IMR-90 (cell line): ENCODE measurements around the gene CLRN3. TPM values are rescaled to one million over a fixed set of nuclear protein-coding genes. Genes with fewer than 3 reads are reported as not detected.

Experiments
- ATAC-seq: fragments of 200-7000 bp; cut with Tn5 transposase; 2 replicates; pipeline ENCODE4 v1.9.1; 2020; ENCODE audit warnings: low read depth, mild to moderate bottlenecking, moderate library complexity
- BruUV-seq: library from RNA; stranded (reverse); fragments of 400-500 nt; replicated peaks from 2 replicates; lab custom pipeline; 2021; lab: Mats Ljungman, UMichigan
- CTCF ChIA-PET: fragments of 300-600 bp; formaldehyde crosslinking; extraction: SDS; loops from one replicate; lab custom pipeline; 2021; ENCODE audit warnings: antibody characterized with exemption; lab: Yijun Ruan, JAX
- POLR2A ChIA-PET: fragments of 300-600 bp; sonication (Branson Sonifier 250); formaldehyde crosslinking; loops from one replicate; lab custom pipeline; 2022; ENCODE audit warnings: antibody characterized with exemption; ENCODE audit not compliant: unreplicated experiment; lab: Charles Lee
- DNase-seq: peaks from one replicate; pipeline ENCODE4 v3.0.0; 2013
- H2AFZ ChIP-seq: replicated peaks from 2 replicates; pipeline ENCODE3; 2013; ENCODE audit warnings: low read length, mild to moderate bottlenecking; ENCODE audit not compliant: poor library complexity
- H2AK5ac ChIP-seq: 2 replicates; pipeline ENCODE4 v1.6.1; 2013; ENCODE audit warnings: low read depth, low read length, inconsistent platforms
- H2AK9ac ChIP-seq: replicated peaks from 2 replicates; pipeline ENCODE3; 2013; ENCODE audit warnings: mild to moderate bottlenecking, low read depth, low read length, moderate library complexity; ENCODE audit not compliant: poor library complexity
- H2BK120ac ChIP-seq: 2 replicates; pipeline ENCODE4 v1.6.1; 2013; ENCODE audit warnings: low read depth, low read length, inconsistent platforms
- H2BK15ac ChIP-seq: 3 replicates; pipeline ENCODE4 v1.6.1; 2013; ENCODE audit warnings: low read depth, low read length, inconsistent platforms
- H2BK20ac ChIP-seq: 2 replicates; pipeline ENCODE4 v1.6.1; 2013; ENCODE audit warnings: low read depth, mild to moderate bottlenecking, inconsistent platforms, low read length, moderate library complexity
- H2BK5ac ChIP-seq: 2 replicates; pipeline ENCODE4 v1.6.1; 2013; ENCODE audit warnings: mild to moderate bottlenecking, low read depth, low read length, inconsistent platforms; ENCODE audit not compliant: poor library complexity, severe bottlenecking
- H3K14ac ChIP-seq: replicated peaks from 2 replicates; pipeline ENCODE4 v1.6.1; 2013; ENCODE audit warnings: low read depth, low read length, inconsistent platforms
- H3K18ac ChIP-seq: 2 replicates; pipeline ENCODE4 v1.6.1; 2013; ENCODE audit warnings: low read depth, low read length, control low read depth
- H3K23ac ChIP-seq: 2 replicates; pipeline ENCODE4 v1.6.1; 2013; ENCODE audit warnings: low read depth, low read length, inconsistent platforms
- H3K27ac ChIP-seq: 2 replicates; pipeline ENCODE4 v1.5.1; 2013; ENCODE audit warnings: mild to moderate bottlenecking, control low read depth, low read length; ENCODE audit not compliant: insufficient read depth
- H3K27me3 ChIP-seq: 2 replicates; pipeline ENCODE4 v1.6.1; 2013; ENCODE audit warnings: low read length; ENCODE audit not compliant: control insufficient read depth, insufficient read depth
- H3K36me3 ChIP-seq: 2 replicates; pipeline ENCODE4 v1.6.1; 2013; ENCODE audit warnings: low read length, mixed read lengths; ENCODE audit not compliant: control insufficient read depth, insufficient read depth
- H3K4ac ChIP-seq: 2 replicates; pipeline ENCODE4 v1.6.1; 2013; ENCODE audit warnings: low read depth, low read length, inconsistent platforms
- H3K4me1 ChIP-seq: 2 replicates; pipeline ENCODE4 v1.6.1; 2013; ENCODE audit warnings: low read length, mixed read lengths; ENCODE audit not compliant: control insufficient read depth, insufficient read depth
- H3K4me2 ChIP-seq: 2 replicates; pipeline ENCODE4 v1.6.1; 2013; ENCODE audit warnings: low read depth, mild to moderate bottlenecking, control low read depth, low read length, moderate library complexity
- H3K4me3 ChIP-seq: 2 replicates; pipeline ENCODE4 v1.5.1; 2013; ENCODE audit warnings: low read depth, mild to moderate bottlenecking, control low read depth, low read length, moderate library complexity; ENCODE audit not compliant: insufficient read depth
- H3K56ac ChIP-seq: 2 replicates; pipeline ENCODE4 v1.6.1; 2013; ENCODE audit warnings: low read length, inconsistent platforms; ENCODE audit not compliant: insufficient read depth; ENCODE audit errors: extremely low read depth
- H3K79me1 ChIP-seq, 2 experiments: 2 replicates each; pipeline ENCODE4 v1.6.1; 2013; ENCODE audit warnings: low read length in 2 of 2, inconsistent platforms in 1 of 2, low read depth in 1 of 2
- H3K9ac ChIP-seq: 2 replicates; pipeline ENCODE4 v1.6.1; 2013; ENCODE audit warnings: low read depth, low read length, control low read depth
- H3K9me1 ChIP-seq: 2 replicates; pipeline ENCODE4 v1.6.1; 2013; ENCODE audit warnings: low read length, inconsistent platforms; ENCODE audit not compliant: insufficient read depth
- H3K9me3 ChIP-seq: 2 replicates; pipeline ENCODE4 v1.6.1; 2013; ENCODE audit warnings: low read length; ENCODE audit not compliant: control insufficient read depth, insufficient read depth
- H4K20me1 ChIP-seq: 2 replicates; pipeline ENCODE4 v1.6.1; 2013; ENCODE audit warnings: low read length, inconsistent platforms; ENCODE audit not compliant: insufficient read depth
- H4K5ac ChIP-seq: 2 replicates; pipeline ENCODE4 v1.6.1; 2013; ENCODE audit warnings: mild to moderate bottlenecking, low read depth, low read length, control low read depth
- H4K8ac ChIP-seq, 2 experiments: 2 replicates each; pipeline ENCODE4 v1.6.1; 2013; ENCODE audit warnings: low read depth in 2 of 2, low read length in 2 of 2, control low read depth in 1 of 2, inconsistent platforms in 1 of 2
- H4K91ac ChIP-seq: 2 replicates; pipeline ENCODE4 v1.6.1; 2013; ENCODE audit warnings: low read depth, low read length, inconsistent platforms; ENCODE audit not compliant: insufficient read depth
- FOS ChIP-seq: fragments of 150-350 bp; IDR thresholded peaks from 2 replicates; pipeline ENCODE4 v1.6.1; 2016; ENCODE audit warnings: low read depth, low read length
- MAFK ChIP-seq: IDR thresholded peaks from 2 replicates; pipeline ENCODE4 v1.6.1; 2012; ENCODE audit warnings: low read depth, low read length, improper control_type of control experiment
- RAD21 ChIP-seq: IDR thresholded peaks from 2 replicates; pipeline ENCODE4 v1.6.1; 2012; ENCODE audit warnings: low read length, improper control_type of control experiment
- SMC3 ChIP-seq: fragments of 150-350 bp; IDR thresholded peaks from 2 replicates; pipeline ENCODE4 v1.6.1; 2016; ENCODE audit warnings: low read depth, mild to moderate bottlenecking, antibody characterized with exemption, low read length, moderate library complexity
- WGBS, 2 experiments: methylation state at CpG; one replicate each; pipeline versions ENCODE4 v1.1.5 to v1.1.7; 2013; ENCODE audit warnings: missing lambda C conversion rate in 2 of 2; ENCODE audit not compliant: insufficient read length in 1 of 2; ENCODE audit errors: extremely low coverage in 2 of 2; 5-methylcytosine and 5-hydroxymethylcytosine counted together
- dilution Hi-C: fragments of 300-500 bp; cut with HindIII; formaldehyde crosslinking; loops from one replicate; pipeline ENCODE4 v1.14.3; 2018; ENCODE audit warnings: low sequenced_read_pairs; ENCODE audit not compliant: unreplicated experiment
- in situ Hi-C: fragments of 300-500 bp; cut with MboI; formaldehyde crosslinking; loops from 3 replicates; pipeline ENCODE4 v1.14.3; 2019; ENCODE audit warnings: low sequenced_read_pairs, inconsistent platforms, mixed read lengths
- intact Hi-C: fragments of 100-400 bp; cut with micrococcal nuclease; formaldehyde crosslinking; loops from 2 replicates; pipeline ENCODE4 v1.10.0; 2022
- polyA plus RNA-seq, 3 experiments: library from polyadenylated mRNA; depleted of rRNA; stranded (reverse); fragments of >200 nt; gene quantifications; 2 replicates each; pipeline ENCODE4 v1.2.3, GENCODE V29; 2012; ENCODE audit warnings: low replicate concordance in 1 of 3
- total RNA-seq: library from RNA; depleted of rRNA; stranded (reverse); fragments of >200 nt; gene quantifications from 2 replicates; pipeline ENCODE4 v1.2.3, GENCODE V29; 2012
- TF ChIP-seq, protein P1 (sequence below): conservative IDR thresholded peaks from 2 replicates; pipeline ENCODE4 v1.5.1; 2012; ENCODE audit warnings: mild to moderate bottlenecking, low read depth, low read length, improper control_type of control experiment

CLRN3 gene
- total and polyA plus RNA-seq, 2 of the 4 experiments (the other 2 are of a cell fraction): not detected

DNA sequence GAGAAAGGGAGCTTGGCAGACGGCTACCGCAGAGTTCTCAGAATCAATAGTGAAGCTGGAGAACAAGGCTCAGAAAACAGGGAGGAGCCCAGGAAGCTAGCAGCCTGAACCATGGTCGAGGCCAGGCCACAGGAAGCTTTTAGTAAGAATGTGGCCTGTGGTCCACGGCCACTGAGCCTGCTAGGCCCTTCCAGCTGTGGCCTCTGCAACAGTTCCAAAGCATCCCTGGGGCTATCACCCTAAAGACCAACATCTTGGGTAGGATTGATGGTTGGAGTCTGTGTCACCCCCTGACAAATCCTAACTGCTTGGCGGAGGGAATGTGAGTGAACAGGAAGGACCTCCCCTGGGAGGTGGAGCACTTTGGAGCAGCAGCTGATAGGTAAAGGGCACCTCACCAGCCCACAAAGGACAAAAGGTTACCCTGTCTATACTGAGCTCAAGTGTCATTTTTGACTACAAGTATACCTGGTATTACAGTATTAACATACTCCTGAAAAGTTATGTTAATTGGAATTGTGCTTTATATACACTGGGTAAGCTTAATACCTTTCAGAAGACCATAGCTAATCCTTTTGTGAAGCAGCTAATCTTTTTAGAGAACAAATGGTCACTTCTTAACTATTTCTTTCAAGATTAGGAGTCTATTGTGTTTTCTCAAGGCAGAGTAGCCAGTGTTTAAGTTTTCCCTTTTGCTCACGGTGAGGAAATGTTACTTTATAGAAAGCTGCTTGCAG, 32.9 kb upstream of the CLRN3 start:
- WGBS, 2 experiments: 100% methylated on average over 2 of the region's 6 CpGs; no CpG with 5 or more reads in 1 of the 2 experiments

More for the DNA sequence above, 32.9 kb upstream of the CLRN3 start:
- ATAC-seq (no peak), DNase-seq (no peak)
- BruUV-seq: no TSS peak
- Histone ChIP-seq H3K27ac (no peak overlapping the region), H3K9me1 (no peaks in the 10 kb centered on the region), H3K79me1 (no peaks in the 10 kb centered on the region), H2BK20ac (no peak overlapping the region), H3K23ac (no peak overlapping the region), H4K91ac (no peak overlapping the region), H3K4me2 (no peak overlapping the region), H3K4ac (no peak overlapping the region), H3K18ac (no peak overlapping the region), H3K9ac (no peak overlapping the region), H2BK5ac (no peak overlapping the region), H3K36me3 (no peaks in the 10 kb centered on the region), H4K20me1 (no peaks in the 10 kb centered on the region), H3K4me3 (no peak overlapping the region), H3K14ac (no peak overlapping the region), H2BK15ac (no peak overlapping the region), H3K9me3 (no peaks in the 10 kb centered on the region), H2AFZ (no peak overlapping the region), H3K56ac (no peak overlapping the region), H3K4me1 (peaks cover 3% of the 10 kb centered on the region; the same call in 1 of the 2 replicates), H4K5ac (no peak overlapping the region), H2AK9ac (no peak overlapping the region), H2BK120ac (no peak overlapping the region), H3K27me3 (no peaks in the 10 kb centered on the region), H2AK5ac (no peak overlapping the region), H4K8ac (no peak overlapping the region)
- dilution Hi-C loops: no loop called here
- in situ Hi-C loops: no loop called here
- TF ChIP-seq SMC3 (no peak), MAFK (no peak), FOS (no peak), RAD21 (no peak)
- TF ChIP-seq, protein P1, sequence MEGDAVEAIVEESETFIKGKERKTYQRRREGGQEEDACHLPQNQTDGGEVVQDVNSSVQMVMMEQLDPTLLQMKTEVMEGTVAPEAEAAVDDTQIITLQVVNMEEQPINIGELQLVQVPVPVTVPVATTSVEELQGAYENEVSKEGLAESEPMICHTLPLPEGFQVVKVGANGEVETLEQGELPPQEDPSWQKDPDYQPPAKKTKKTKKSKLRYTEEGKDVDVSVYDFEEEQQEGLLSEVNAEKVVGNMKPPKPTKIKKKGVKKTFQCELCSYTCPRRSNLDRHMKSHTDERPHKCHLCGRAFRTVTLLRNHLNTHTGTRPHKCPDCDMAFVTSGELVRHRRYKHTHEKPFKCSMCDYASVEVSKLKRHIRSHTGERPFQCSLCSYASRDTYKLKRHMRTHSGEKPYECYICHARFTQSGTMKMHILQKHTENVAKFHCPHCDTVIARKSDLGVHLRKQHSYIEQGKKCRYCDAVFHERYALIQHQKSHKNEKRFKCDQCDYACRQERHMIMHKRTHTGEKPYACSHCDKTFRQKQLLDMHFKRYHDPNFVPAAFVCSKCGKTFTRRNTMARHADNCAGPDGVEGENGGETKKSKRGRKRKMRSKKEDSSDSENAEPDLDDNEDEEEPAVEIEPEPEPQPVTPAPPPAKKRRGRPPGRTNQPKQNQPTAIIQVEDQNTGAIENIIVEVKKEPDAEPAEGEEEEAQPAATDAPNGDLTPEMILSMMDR: no peak
- ChIA-PET CTCF (interaction anchor here (0.8 kb wide), 1 partner anchor 8 kb away, joined by 3 read pairs; no protein-coding TSS in a partner anchor), POLR2A (no interaction called here)
- intact Hi-C loops: no loop called here
